OCI-LY1 (cell line): ENCODE measurements around the gene CCT4.

Experiments
- H2AFZ ChIP-seq: fragments of 200-600 bp; sonication (generic), shearing (Covaris generic); 2 replicates; pipeline ENCODE4 v1.6.0; 2014; ENCODE audit warnings: antibody characterized with exemption, mild to moderate bottlenecking, low read length
- H3F3A ChIP-seq: fragments of 200-600 bp; sonication (generic), shearing (Covaris generic); 2 replicates; pipeline ENCODE4 v1.6.0; 2014; ENCODE audit warnings: mild to moderate bottlenecking, antibody characterized with exemption, low read length, moderate library complexity; ENCODE audit not compliant: insufficient read depth
- H3K27ac ChIP-seq: fragments of 200-600 bp; sonication (generic); 2 replicates; pipeline ENCODE4 v1.5.1; 2014; ENCODE audit warnings: low read length, mixed run types, mild to moderate bottlenecking, low read depth; ENCODE audit not compliant: poor library complexity, severe bottlenecking
- H3K27me3 ChIP-seq: fragments of 200-600 bp; sonication (generic); 2 replicates; pipeline ENCODE4 v1.6.0; 2014; ENCODE audit warnings: antibody characterized with exemption, mild to moderate bottlenecking, low read length, moderate library complexity; ENCODE audit not compliant: insufficient read depth
- H3K36me3 ChIP-seq: fragments of 200-600 bp; sonication (generic); 2 replicates; pipeline ENCODE4 v1.6.1; 2014; ENCODE audit warnings: mild to moderate bottlenecking, antibody characterized with exemption, low read length, moderate library complexity, mixed read lengths; ENCODE audit not compliant: insufficient read depth
- H3K4me1 ChIP-seq: fragments of 200-600 bp; sonication (generic); 2 replicates; pipeline ENCODE4 v1.5.1; 2014; ENCODE audit warnings: mild to moderate bottlenecking, low read length, moderate library complexity; ENCODE audit not compliant: insufficient read depth, severe bottlenecking
- H3K4me2 ChIP-seq: fragments of 200-600 bp; sonication (generic), shearing (Covaris generic); 2 replicates; pipeline ENCODE4 v1.6.1; 2014; ENCODE audit warnings: low read length
- H3K4me3 ChIP-seq: fragments of 200-600 bp; sonication (generic); 2 replicates; pipeline ENCODE4 v1.5.1; 2014; ENCODE audit warnings: low read length, low read depth, mild to moderate bottlenecking, mixed read lengths; ENCODE audit not compliant: poor library complexity, severe bottlenecking
- H3K79me2 ChIP-seq: fragments of 200-600 bp; shearing (Covaris generic); 2 replicates; pipeline ENCODE4 v1.6.1; 2016; ENCODE audit warnings: mixed run types, low read length, mixed read lengths; ENCODE audit not compliant: insufficient read depth
- H3K9ac ChIP-seq: fragments of 200-600 bp; sonication (generic), shearing (Covaris generic); 2 replicates; pipeline ENCODE4 v1.6.1; 2014; ENCODE audit warnings: mild to moderate bottlenecking, low read length, mixed read lengths
- H3K9me2 ChIP-seq: fragments of 200-600 bp; sonication (generic), shearing (Covaris generic); 2 replicates; pipeline ENCODE4 v1.6.1; 2014; ENCODE audit warnings: low read depth, mild to moderate bottlenecking, low read length, mixed read lengths
- H3K9me3 ChIP-seq: fragments of 200-600 bp; shearing (Covaris generic); 2 replicates; pipeline ENCODE4 v1.6.1; 2014; ENCODE audit warnings: low read length, mixed read lengths
- H4K20me1 ChIP-seq: fragments of 200-600 bp; sonication (generic), shearing (Covaris generic); 2 replicates; pipeline ENCODE4 v1.6.0; 2016; ENCODE audit warnings: mild to moderate bottlenecking, low read length; ENCODE audit not compliant: insufficient read depth
- CTCF ChIP-seq: fragments of 200-600 bp; sonication (generic), shearing (Covaris generic); IDR thresholded peaks from 2 replicates; pipeline ENCODE4 v1.5.1; 2017; ENCODE audit warnings: mild to moderate bottlenecking, antibody characterized with exemption, low read length, moderate library complexity, mixed read lengths
- EZH2 ChIP-seq: fragments of 200-600 bp; sonication (generic), shearing (Covaris generic); IDR thresholded peaks from 2 replicates; pipeline ENCODE4 v1.8.0; 2017; ENCODE audit warnings: borderline replicate concordance, mixed run types, mild to moderate bottlenecking, antibody characterized with exemption, low read length, moderate library complexity, mixed read lengths

The CCT4 gene

GRCh38 chr2:61905372-61906185, 17.1 kb upstream of the CCT4 start, which contains the start of gene COMMD1:
Gene COMMD1, plus strand, starts transcription at chr2:61905674. Its CDS starts 5 bp downstream, at chr2:61905679.
- TF ChIP-seq CTCF = no peak
- TF ChIP-seq EZH2 = no peak
- Histone ChIP-seq H3K36me3 (no peaks in the 10 kb centered on the region), H3F3A (no peaks in the 10 kb centered on the region), H3K4me1 (peaks cover 27% of the 10 kb centered on the region), H3K4me3 (peak within 1 kb of the TSS; percentile 78), H3K4me2 (peak within 1 kb of the TSS; percentile 67), H3K27me3 (no peaks in the 10 kb centered on the region), H3K9me2 (no peaks in the 10 kb centered on the region), H3K9me3 (no peaks in the 10 kb centered on the region), H4K20me1 (no peaks in the 10 kb centered on the region), H2AFZ (peak within 1 kb of the TSS; percentile 26), H3K79me2 (peaks cover 9% of the 10 kb centered on the region), H3K27ac (no peak within 1 kb of the TSS), H3K9ac (peak within 1 kb of the TSS; percentile 77)

GRCh38 chr2:61900281-61900680, 11.8 kb upstream of the CCT4 start:
- no peaks in the 10 kb centered on the region for H3K9me2 ChIP-seq
- H3K36me3 ChIP-seq = no peaks in the 10 kb centered on the region
- H3K9ac ChIP-seq = no peak overlapping the region
- no peaks in the 10 kb centered on the region for H3K79me2 ChIP-seq
- H2AFZ ChIP-seq = no peak overlapping the region
- no peak overlapping the region for H3K4me2 ChIP-seq
- no peaks in the 10 kb centered on the region for H3K9me3 ChIP-seq
- peaks cover 12% of the 10 kb centered on the region for H3K4me1 ChIP-seq
- TF ChIP-seq CTCF (no peak), EZH2 (no peak)
- H3K4me3 ChIP-seq = no peak overlapping the region
- H4K20me1 ChIP-seq = no peaks in the 10 kb centered on the region
- no peaks in the 10 kb centered on the region for H3F3A ChIP-seq
- no peaks in the 10 kb centered on the region for H3K27me3 ChIP-seq
- H3K27ac ChIP-seq = no peak overlapping the region

DNA sequence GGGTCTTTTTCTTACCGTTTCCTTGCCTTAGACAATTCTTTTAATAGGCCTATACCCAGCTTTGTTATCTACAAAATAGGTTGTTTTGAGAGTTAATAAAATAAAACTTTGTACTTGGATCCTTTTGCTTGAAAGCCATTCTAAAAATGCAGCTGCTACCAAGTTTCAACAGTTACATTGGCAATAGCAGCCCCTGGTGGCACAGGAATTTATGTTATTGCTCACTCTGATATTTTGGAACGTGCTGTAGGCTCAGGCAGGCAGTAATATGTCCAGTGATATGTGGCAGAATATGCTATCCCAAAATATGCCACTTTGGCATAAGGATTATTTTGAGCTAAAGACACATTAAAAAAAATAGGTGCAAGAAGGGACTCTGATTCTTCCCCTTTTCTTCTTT, 10.4 kb upstream of the CCT4 start:
- no peak overlapping the region for H3K4me2 ChIP-seq
- H4K20me1 ChIP-seq = no peaks in the 10 kb centered on the region
- H2AFZ ChIP-seq = no peak overlapping the region
- H3K27me3 ChIP-seq = no peaks in the 10 kb centered on the region
- no peaks in the 10 kb centered on the region for H3F3A ChIP-seq
- no peak overlapping the region for H3K9ac ChIP-seq
- no peak overlapping the region for H3K27ac ChIP-seq
- H3K9me3 ChIP-seq = no peaks in the 10 kb centered on the region
- TF ChIP-seq CTCF (peak; percentile 72), EZH2 (no peak)
- H3K36me3 ChIP-seq = no peaks in the 10 kb centered on the region
- H3K79me2 ChIP-seq = no peaks in the 10 kb centered on the region
- no peaks in the 10 kb centered on the region for H3K4me1 ChIP-seq
- no peaks in the 10 kb centered on the region for H3K9me2 ChIP-seq
- H3K4me3 ChIP-seq = no peak overlapping the region
